ENCODE measurements around the gene MPZL2. TPM values are rescaled to one million over a fixed set of nuclear protein-coding genes. Genes with fewer than 3 reads are reported as not detected.

MPZL2 gene
- total and polyA plus RNA-seq, 2 experiments from 2014 or later = 2.6 to 4.2 TPM

- Histone ChIP-seq H3K4me2 (no peak overlapping the region), H3F3A (replicated peaks; ENCODE audit: low read depth) (no peaks in the 10 kb centered on the region), H3K4me3 (no peak overlapping the region), H3K79me2 (replicated peaks; ENCODE audit: insufficient read depth) (no peaks in the 10 kb centered on the region), H4K20me1 (replicated peaks; ENCODE audit: insufficient read depth) (no peaks in the 10 kb centered on the region), H2AFZ (no peak overlapping the region), H3K27ac (ENCODE audit: low read depth) (no peak overlapping the region), H3K36me3 (ENCODE audit: insufficient read depth) (no peaks in the 10 kb centered on the region), H3K27me3 (ENCODE audit: insufficient read depth) (no peaks in the 10 kb centered on the region), H3K4me1 (ENCODE audit: insufficient read depth) (no peaks in the 10 kb centered on the region), H3K9me2 (ENCODE audit: insufficient read depth) (no peaks in the 10 kb centered on the region)
- Mint-ChIP-seq H3K36me3 (ENCODE audit: low read depth) (no peaks in the 10 kb centered on the region), H3K27me3 (ENCODE audit: insufficient read depth, low read depth, poor library complexity) (no peaks in the 10 kb centered on the region), H3K4me3 (no peak overlapping the region), H3K9me3 (no peaks in the 10 kb centered on the region), H3K27ac (no peak overlapping the region), H3K4me1 (no peaks in the 10 kb centered on the region)
- DNase-seq (ENCODE audit: low spot score) (no peak), ATAC-seq (no peak)
- TF ChIP-seq ZNF331 (CRISPR knock-in tag; IDR thresholded peaks at IDR 0.05; ENCODE audit: low read depth) = no peak
- no peak for TF ChIP-seq POLR2AphosphoS5 (IDR thresholded peaks at IDR 0.05; ENCODE audit: low read depth)
- no peak for TF ChIP-seq ETS1 (IDR thresholded peaks at IDR 0.05)
- no peak for TF ChIP-seq EZH2 (IDR thresholded peaks at IDR 0.05; ENCODE audit: low read depth, unreplicated experiment)
- TF ChIP-seq EZH2phosphoT487 (IDR thresholded peaks at IDR 0.05; ENCODE audit: unreplicated experiment) = no peak
- no peak for TF ChIP-seq ZNF114 (CRISPR knock-in tag; IDR thresholded peaks at IDR 0.05)
- no peak for TF ChIP-seq CTCF (conservative IDR thresholded peaks at IDR 0.05; ENCODE audit: low read depth in 2 of 2)
- no peak for TF ChIP-seq STAT1 (IDR thresholded peaks at IDR 0.05; ENCODE audit: unreplicated experiment)
Observed at GRCh38 chr11:118289401-118289800, 25.3 kb upstream of the MPZL2 start.

- H3K36me3 Mint-ChIP-seq (ENCODE audit: low read depth) = no peaks in the 10 kb centered on the region
Observed at GRCh38 chr11:118287006-118287405, 22.9 kb upstream of the MPZL2 start.

More at GRCh38 chr11:118287006-118287405, 22.9 kb upstream of the MPZL2 start:
- no peaks in the 10 kb centered on the region for H3K36me3 ChIP-seq (ENCODE audit: insufficient read depth)
- no peaks in the 10 kb centered on the region for H3K27me3 ChIP-seq (ENCODE audit: insufficient read depth)
- H3K27ac ChIP-seq (ENCODE audit: low read depth) = no peak overlapping the region
- H3K9me2 ChIP-seq (ENCODE audit: insufficient read depth) = no peaks in the 10 kb centered on the region
- H3K4me1 Mint-ChIP-seq = no peaks in the 10 kb centered on the region
- H3K9me3 Mint-ChIP-seq = no peaks in the 10 kb centered on the region
- no peaks in the 10 kb centered on the region for H3K4me1 ChIP-seq (ENCODE audit: insufficient read depth)
- no peak overlapping the region for H2AFZ ChIP-seq
- no peaks in the 10 kb centered on the region for H4K20me1 ChIP-seq (replicated peaks; ENCODE audit: insufficient read depth)
- no peak overlapping the region for H3K4me3 ChIP-seq
- TF ChIP-seq CREB1 (CRISPR knock-in tag; IDR thresholded peaks at IDR 0.05; ENCODE audit: low read depth) = no peak
- no peak for TF ChIP-seq STAT1 (IDR thresholded peaks at IDR 0.05; ENCODE audit: unreplicated experiment)
- TF ChIP-seq ZNF114 (CRISPR knock-in tag; IDR thresholded peaks at IDR 0.05) = no peak
- TF ChIP-seq EZH2phosphoT487 (IDR thresholded peaks at IDR 0.05; ENCODE audit: unreplicated experiment) = no peak
- no peak for TF ChIP-seq ZNF331 (CRISPR knock-in tag; IDR thresholded peaks at IDR 0.05; ENCODE audit: low read depth)
- TF ChIP-seq JUNB (IDR thresholded peaks at IDR 0.05; ENCODE audit: unreplicated experiment) = no peak
- no peak for TF ChIP-seq REST (IDR thresholded peaks at IDR 0.05; ENCODE audit: unreplicated experiment)
- no peak for TF ChIP-seq EZH2 (IDR thresholded peaks at IDR 0.05; ENCODE audit: low read depth, unreplicated experiment)
- TF ChIP-seq CTCF (conservative IDR thresholded peaks at IDR 0.05; ENCODE audit: low read depth in 2 of 2) = no peak
- no peak for TF ChIP-seq ETS1 (IDR thresholded peaks at IDR 0.05)
- no peaks in the 10 kb centered on the region for H3K79me2 ChIP-seq (replicated peaks; ENCODE audit: insufficient read depth)
- H3K4me2 ChIP-seq = no peak overlapping the region
- ATAC-seq (no peak), DNase-seq (ENCODE audit: low spot score) (no peak)
- no peak overlapping the region for H3K4me3 Mint-ChIP-seq
- no peak overlapping the region for H3K27ac Mint-ChIP-seq
- H3K27me3 Mint-ChIP-seq (ENCODE audit: insufficient read depth, low read depth, poor library complexity) = no peaks in the 10 kb centered on the region
- H3F3A ChIP-seq (replicated peaks; ENCODE audit: low read depth) = no peaks in the 10 kb centered on the region
